Activated naive CD4-positive, alpha-beta T cell treated with anti-CD3 and anti-CD28 coated beads, Interleukin-2, amount 50 U/mL, for 72 hours (primary cell): ENCODE results near the gene AKAP9. TPM values are rescaled to one million over a fixed set of nuclear protein-coding genes. Genes with fewer than 3 reads are reported as not detected.
A peak's percentile ranks its signal among the peaks of the same experiment; 100 is the strongest.
"Not testable (repeated sequence)": the region's sequence is repeated elsewhere in the genome, so short reads cannot be mapped to it uniquely, and the experiment has no call there.

Experiments
- ATAC-seq, 2 donors: fragments of 150-1000 bp; cut with Tn5 transposase; 2 replicates each; pipeline ENCODE4 v1.10.0; 2021; ENCODE audit warnings: mild to moderate bottlenecking in 2 of 2, moderate library complexity in 2 of 2
- DNase-seq, 2 donors: peaks; one replicate each; pipeline ENCODE4 v3.0.0; 2021 to 2022; ENCODE audit warnings: low spot score in 2 of 2
- H3K27ac Mint-ChIP-seq, 2 donors: one replicate each; pipeline ENCODE4 v1.8.0; 2022; ENCODE audit warnings: mild to moderate bottlenecking in 2 of 2, mixed read lengths in 2 of 2
- H3K36me3 Mint-ChIP-seq, 2 donors: one replicate each; pipeline ENCODE4 v1.8.0; 2022; ENCODE audit warnings: mixed read lengths in 2 of 2
- H3K9me3 Mint-ChIP-seq, 2 donors: one replicate each; pipeline ENCODE4 v1.8.0; 2022; ENCODE audit warnings: mixed read lengths in 2 of 2
- total RNA-seq, 2 donors: library from RNA; stranded (reverse); gene quantifications; one replicate each; pipeline ENCODE4 v1.2.3, GENCODE V29; 2022

AKAP9 gene
- total RNA-seq, 2 donors from 2014 or later: 35.5 to 37.9 TPM

GRCh38 chr7:92064438-92065029, 123.9 kb downstream of the AKAP9 start:
- Mint-ChIP-seq H3K9me3 (no peaks in the 10 kb centered on the region), H3K36me3 (peaks cover 0 to 11% of the 10 kb centered on the region in 2 donors), H3K27ac (no peak overlapping the region)
- ATAC-seq: no peak
- no peak for DNase-seq

- no peak for ATAC-seq
- peaks cover 5 to 17% of the 10 kb centered on the region in 2 donors for H3K36me3 Mint-ChIP-seq
These were observed 130.4 kb downstream of the AKAP9 start for GRCh38 chr7:92071032-92071431.

GRCh38 chr7:92072121-92072520, 131.5 kb downstream of the AKAP9 start:
- no peak for DNase-seq
- no peaks in the 10 kb centered on the region for H3K9me3 Mint-ChIP-seq
- H3K36me3 Mint-ChIP-seq: peaks cover 5 to 12% of the 10 kb centered on the region in 2 donors
- no peak overlapping the region for H3K27ac Mint-ChIP-seq
- no peak for ATAC-seq

More at GRCh38 chr7:92071032-92071431, 130.4 kb downstream of the AKAP9 start:
- no peak overlapping the region for H3K27ac Mint-ChIP-seq
- no peak for DNase-seq
- no peaks in the 10 kb centered on the region for H3K9me3 Mint-ChIP-seq

GRCh38 chr7:92072708-92073107, 132.0 kb downstream of the AKAP9 start:
- H3K27ac Mint-ChIP-seq: no peak overlapping the region
- ATAC-seq: no peak
- H3K36me3 Mint-ChIP-seq: peaks cover 5 to 6% of the 10 kb centered on the region in 2 donors
- DNase-seq: no peak
- H3K9me3 Mint-ChIP-seq: no peaks in the 10 kb centered on the region

GRCh38 chr7:92075455-92076158, 134.9 kb downstream of the AKAP9 start:
- Mint-ChIP-seq H3K9me3 (no peaks in the 10 kb centered on the region), H3K27ac (no peak overlapping the region), H3K36me3 (peaks cover 5 to 16% of the 10 kb centered on the region in 2 donors)
- DNase-seq (no peak), ATAC-seq (peak; percentile 78 to 100)

- Mint-ChIP-seq H3K36me3 (peaks cover 5 to 16% of the 10 kb centered on the region in 2 donors), H3K27ac (no peak overlapping the region), H3K9me3 (no peaks in the 10 kb centered on the region)
- no peak for DNase-seq
- no peak for ATAC-seq
These were observed 135.8 kb downstream of the AKAP9 start for GRCh38 chr7:92076509-92076908.

- not testable (repeated sequence) for H3K27ac Mint-ChIP-seq, DNase-seq, ATAC-seq, H3K9me3 Mint-ChIP-seq
- peaks cover 10 to 14% of the 10 kb centered on the region in 2 donors for H3K36me3 Mint-ChIP-seq
These were observed 143.3 kb downstream of the AKAP9 start for GRCh38 chr7:92083922-92084321.

- no peak for DNase-seq
- Mint-ChIP-seq H3K27ac (no peak overlapping the region), H3K36me3 (peaks cover 0 to 9% of the 10 kb centered on the region in 2 donors), H3K9me3 (no peaks in the 10 kb centered on the region)
- no peak for ATAC-seq
These were observed 147.6 kb downstream of the AKAP9 start for GRCh38 chr7:92088266-92088665.

GRCh38 chr7:92092210-92092609, 151.5 kb downstream of the AKAP9 start:
- no peak for ATAC-seq
- no peaks in the 10 kb centered on the region for H3K36me3 Mint-ChIP-seq
- no peaks in the 10 kb centered on the region for H3K9me3 Mint-ChIP-seq
- no peak overlapping the region for H3K27ac Mint-ChIP-seq
- DNase-seq: no peak

- Mint-ChIP-seq H3K27ac (no peak overlapping the region), H3K36me3 (peaks cover 6% of the 10 kb centered on the region in 2 donors), H3K9me3 (no peaks in the 10 kb centered on the region)
- no peak for ATAC-seq
- no peak for DNase-seq
These were observed 154.7 kb downstream of the AKAP9 start for GRCh38 chr7:92095380-92095779.

- H3K9me3 Mint-ChIP-seq: no peaks in the 10 kb centered on the region
- no peak overlapping the region for H3K27ac Mint-ChIP-seq
- ATAC-seq (no peak), DNase-seq (no peak)
- peaks cover 6% of the 10 kb centered on the region in 2 donors for H3K36me3 Mint-ChIP-seq
These were observed 159.9 kb downstream of the AKAP9 start for GRCh38 chr7:92100534-92100933.

GRCh38 chr7:92102862-92103261, 162.2 kb downstream of the AKAP9 start:
- DNase-seq, ATAC-seq, H3K9me3 Mint-ChIP-seq, H3K36me3 Mint-ChIP-seq, H3K27ac Mint-ChIP-seq: not testable (repeated sequence)

- Mint-ChIP-seq H3K27ac (peak overlapping the region in 1 of 2 donors; percentile 84), H3K36me3 (peaks cover 0 to 8% of the 10 kb centered on the region in 2 donors), H3K9me3 (no peaks in the 10 kb centered on the region)
- no peak for DNase-seq
- no peak for ATAC-seq
These were observed 168.2 kb downstream of the AKAP9 start for GRCh38 chr7:92108821-92109220.

- no peak for DNase-seq
- peaks cover 0 to 25% of the 10 kb centered on the region in 2 donors for H3K36me3 Mint-ChIP-seq
- no peak for ATAC-seq
- H3K9me3 Mint-ChIP-seq: no peaks in the 10 kb centered on the region
- H3K27ac Mint-ChIP-seq: no peak overlapping the region
These were observed 170.2 kb downstream of the AKAP9 start for GRCh38 chr7:92110857-92111256.

- peaks cover 9 to 64% of the 10 kb centered on the region in 2 donors for H3K36me3 Mint-ChIP-seq
These were observed 175.2 kb downstream of the AKAP9 start for GRCh38 chr7:92115821-92116220.

GRCh38 chr7:92116949-92117348, 176.3 kb downstream of the AKAP9 start:
- Mint-ChIP-seq H3K36me3 (peaks cover 15 to 76% of the 10 kb centered on the region in 2 donors), H3K9me3 (no peaks in the 10 kb centered on the region), H3K27ac (no peak overlapping the region)
- DNase-seq (no peak), ATAC-seq (no peak)

More at GRCh38 chr7:92115821-92116220, 175.2 kb downstream of the AKAP9 start:
- no peaks in the 10 kb centered on the region for H3K9me3 Mint-ChIP-seq
- DNase-seq (no peak), ATAC-seq (no peak)
- H3K27ac Mint-ChIP-seq: no peak overlapping the region

GRCh38 chr7:92119213-92119759, 178.6 kb downstream of the AKAP9 start:
- ATAC-seq (no peak), DNase-seq (no peak)
- Mint-ChIP-seq H3K36me3 (peaks cover 23 to 84% of the 10 kb centered on the region in 2 donors), H3K27ac (no peak overlapping the region), H3K9me3 (no peaks in the 10 kb centered on the region)
